GM12878 (cell line): ENCODE results near the gene RANBP3. TPM values are rescaled to one million over a fixed set of nuclear protein-coding genes. Genes with fewer than 3 reads are reported as not detected.

Experiments used
- ATAC-seq: fragments of 200-7000 bp; cut with Tn5 transposase; 3 replicates; pipeline ENCODE4 v1.9.1; 2020; ENCODE audit warnings: mild to moderate bottlenecking, moderate library complexity
- BruUV-seq: library from RNA; stranded (reverse); fragments of 400-500 nt; replicated peaks from 2 replicates; lab custom pipeline; 2021; lab: Mats Ljungman, UMichigan
- CTCF ChIA-PET: fragments of 300-600 bp; sonication (Branson Sonifier 250); formaldehyde crosslinking; extraction: SDS; loops from one replicate; lab custom pipeline; 2021; ENCODE audit warnings: inconsistent platforms; lab: Yijun Ruan, JAX
- POLR2A ChIA-PET: fragments of 350-600 bp; formaldehyde crosslinking; extraction: SDS; loops from one replicate; lab custom pipeline; 2021; ENCODE audit warnings: inconsistent platforms; lab: Charles Lee
- RAD21 ChIA-PET: fragments of 300-600 bp; sonication (Branson Sonifier 250); formaldehyde crosslinking; loops from one replicate; lab custom pipeline; 2023; ENCODE audit warnings: antibody characterized with exemption; ENCODE audit not compliant: unreplicated experiment; lab: Charles Lee
- SMC1A ChIA-PET: fragments of 300-600 bp; sonication (Branson Sonifier 250); formaldehyde crosslinking; loops from one replicate; lab custom pipeline; 2023; ENCODE audit not compliant: unreplicated experiment, uncharacterized antibody; lab: Charles Lee
- DNase-seq: peaks from one replicate; pipeline ENCODE4 v3.0.0-alpha.2; 2011; ENCODE audit warnings: low read depth, low spot score
- FAIRE-seq: peaks from 3 replicates; lab custom pipeline; 2011; peaks lifted over from hg19 to GRCh38; lab: Jason Lieb, UNC
- H2AFZ ChIP-seq: 2 replicates; pipeline ENCODE4 v1.6.0; 2011; ENCODE audit warnings: low read depth, low read length, control low read depth; ENCODE audit not compliant: control insufficient read depth
- H3K27ac ChIP-seq: 2 replicates; pipeline ENCODE4 v1.5.1; 2011; ENCODE audit warnings: control low read depth; ENCODE audit not compliant: control insufficient read depth, insufficient read depth
- H3K27me3 ChIP-seq, 2 experiments: replicated peaks in 1 of 2; 2 replicates each; pipeline versions ENCODE4 v1.6.0 to v1.6.1; 2011; ENCODE audit warnings: low read length in 1 of 2; ENCODE audit not compliant: control insufficient read depth in 2 of 2, insufficient read depth in 2 of 2
- H3K36me3 ChIP-seq, 2 experiments: 2 replicates each; pipeline ENCODE4 v1.5.1; 2011; ENCODE audit warnings: low read length in 1 of 2; ENCODE audit not compliant: control insufficient read depth in 2 of 2, insufficient read depth in 2 of 2
- H3K4me1 ChIP-seq: 2 replicates; pipeline ENCODE4 v1.6.1; 2011; ENCODE audit warnings: mild to moderate bottlenecking, low read length, moderate library complexity, mixed read lengths; ENCODE audit not compliant: control insufficient read depth, insufficient read depth
- H3K4me2 ChIP-seq: 2 replicates; pipeline ENCODE4 v1.6.0; 2011; ENCODE audit warnings: control low read depth; ENCODE audit not compliant: control insufficient read depth, insufficient read depth
- H3K4me3 ChIP-seq: fragments of 200-600 bp; sonication (generic); 2 replicates; pipeline ENCODE4 v1.5.1; 2016
- H3K79me2 ChIP-seq: 2 replicates; pipeline ENCODE4 v1.6.0; 2011; ENCODE audit warnings: low read length; ENCODE audit not compliant: control insufficient read depth, insufficient read depth
- H3K9ac ChIP-seq: 2 replicates; pipeline ENCODE4 v1.8.0; 2011; ENCODE audit warnings: low read length, control low read depth, mixed read lengths; ENCODE audit not compliant: control insufficient read depth, insufficient read depth
- H3K9me3 ChIP-seq: replicated peaks from 3 replicates; pipeline ENCODE4 v1.5.1; 2011; ENCODE audit warnings: mild to moderate bottlenecking, low read length; ENCODE audit not compliant: control insufficient read depth, insufficient read depth
- H4K20me1 ChIP-seq: 2 replicates; pipeline ENCODE4 v1.6.0; 2011; ENCODE audit not compliant: control insufficient read depth, insufficient read depth
- CTCF ChIP-seq, 3 experiments: IDR thresholded peaks in 2 of 3; conservative IDR thresholded peaks in 1 of 3; 2 replicates each; pipeline ENCODE4 v1.5.1; 2011; ENCODE audit warnings: low read depth in 3 of 3, low read length in 3 of 3, mild to moderate bottlenecking in 3 of 3, control low read depth in 2 of 3, moderate library complexity in 2 of 3, inconsistent platforms in 1 of 3, mixed read lengths in 1 of 3; ENCODE audit not compliant: control insufficient read depth in 2 of 3, insufficient read depth in 1 of 3; ENCODE audit errors: extremely low read depth in 1 of 3
- FOXM1 ChIP-seq: IDR thresholded peaks from 2 replicates; pipeline ENCODE4 v1.6.1; 2012; ENCODE audit warnings: low read depth, mild to moderate bottlenecking, inconsistent platforms, low read length, moderate library complexity
- HDGF ChIP-seq: fragments of 450-650 bp; IDR thresholded peaks from 2 replicates; pipeline ENCODE4 v1.6.1; 2016; ENCODE audit warnings: antibody characterized with exemption
- HSF1 ChIP-seq: fragments of 150-350 bp; IDR thresholded peaks from 2 replicates; pipeline ENCODE4 v1.6.1; 2014; ENCODE audit warnings: mild to moderate bottlenecking, low read depth, low read length
- IKZF1 ChIP-seq: fragments of 450-650 bp; conservative IDR thresholded peaks from 2 replicates; pipeline ENCODE4 v1.6.1; 2017; ENCODE audit warnings: antibody characterized with exemption, mild to moderate bottlenecking
- KAT2A ChIP-seq: conservative IDR thresholded peaks from 2 replicates; pipeline ENCODE4 v1.6.1; 2011; ENCODE audit warnings: low read depth, low read length; ENCODE audit not compliant: control insufficient read depth
- NKRF ChIP-seq: fragments of 450-650 bp; conservative IDR thresholded peaks from 2 replicates; pipeline ENCODE4 v1.6.1; 2017; ENCODE audit warnings: mild to moderate bottlenecking, moderate library complexity
- RFX5 ChIP-seq: IDR thresholded peaks from 2 replicates; pipeline ENCODE4 v1.6.1; 2011; ENCODE audit warnings: low read depth, low read length, improper control_type of control experiment
- SUZ12 ChIP-seq: fragments of 200-600 bp; sonication (generic); IDR thresholded peaks from one replicate; pipeline ENCODE4 v1.6.1; 2018; ENCODE audit warnings: antibody characterized with exemption, mild to moderate bottlenecking; ENCODE audit not compliant: unreplicated experiment
- TBL1XR1 ChIP-seq: IDR thresholded peaks from 2 replicates; pipeline ENCODE4 v1.6.1; 2012; ENCODE audit warnings: low read depth, low read length, improper control_type of control experiment
- ZBED1 ChIP-seq: IDR thresholded peaks from 2 replicates; pipeline ENCODE4 v1.6.1; 2016; ENCODE audit warnings: borderline replicate concordance
- WGBS: methylation state at CpG from one replicate; pipeline ENCODE4 v1.1.6; 2016; ENCODE audit warnings: low lambda C conversion rate; ENCODE audit not compliant: insufficient replicate concordance, insufficient coverage; ENCODE audit errors: missing lambda C conversion rate; 5-methylcytosine and 5-hydroxymethylcytosine counted together
- in situ Hi-C: fragments of 300-500 bp; cut with MboI; formaldehyde crosslinking; loops from 9 replicates; pipeline ENCODE4 v1.14.3; 2018; ENCODE audit warnings: mixed read lengths
- intact Hi-C: fragments of 100-400 bp; cut with micrococcal nuclease; formaldehyde crosslinking; loops from one replicate; pipeline ENCODE4 v1.14.2; 2022; ENCODE audit not compliant: unreplicated experiment
- polyA plus RNA-seq, 11 experiments: library from polyadenylated mRNA; depleted of rRNA in 4 of 11; unstranded in 6 of 11; stranded (reverse) in 5 of 11; fragments of >200 nt; fragmentation: Nextera tagmentation in 4 of 11; fragmentation: Illumina TruSeq in 1 of 11; extraction: Ambion mirVana in 4 of 11; extraction: Trizol in 1 of 11; gene quantifications; 1 replicate in 1 of 11; 2 replicates in 10 of 11; pipeline versions ENCODE4 v1.2.1 to v1.2.3, GENCODE V29; 2011 to 2016; ENCODE audit warnings: inconsistent platforms in 2 of 11, missing spikeins in 2 of 11, low read depth in 1 of 11
- total RNA-seq, 4 experiments: library from RNA; depleted of rRNA in 3 of 4; stranded (reverse); fragments of >200 nt in 3 of 4; fragmentation: Illumina TruSeq in 1 of 4; extraction: Trizol in 1 of 4; gene quantifications; 2 replicates each; pipeline versions ENCODE4 v1.2.1 to v1.2.3, GENCODE V29; 2013 to 2021
- TF ChIP-seq, protein P1 (sequence below): IDR thresholded peaks from 2 replicates; pipeline ENCODE4 v1.6.1; 2011; ENCODE audit warnings: borderline replicate concordance, low read depth, mild to moderate bottlenecking, moderate library complexity, low read length; ENCODE audit not compliant: insufficient read depth, poor library complexity, severe bottlenecking
- TF ChIP-seq, protein P2 (sequence below): fragments of 150-350 bp; IDR thresholded peaks from 2 replicates; pipeline ENCODE4 v1.6.1; 2016; ENCODE audit warnings: low read depth, low read length

The RANBP3 gene
- total and polyA plus RNA-seq, 10 of the 15 experiments (the other 5 are each of a cell fraction or from before 2014, with no cell fraction given), result 1.1 to 81.6 (median 60.0) TPM

GRCh38 chr19:5996102-5996501, 18.2 kb upstream of the RANBP3 start:
- Histone ChIP-seq H3K4me3 (no peak overlapping the region), H3K27ac (no peak overlapping the region), H3K4me1 (no peaks in the 10 kb centered on the region), H3K9me3 (no peaks in the 10 kb centered on the region), H3K9ac (no peak overlapping the region), H3K4me2 (no peak overlapping the region), H2AFZ (no peak overlapping the region), H3K36me3 (no peaks in the 10 kb centered on the region), H4K20me1 (no peaks in the 10 kb centered on the region), H3K79me2 (no peaks in the 10 kb centered on the region), H3K27me3 (no peaks in the 10 kb centered on the region)
- in situ Hi-C loops, result no loop called here
- ChIA-PET CTCF (no interaction called here), SMC1A (no interaction called here), POLR2A (no interaction called here), RAD21 (no interaction called here)
- intact Hi-C loops, result no loop called here
- TF ChIP-seq HSF1 (no peak), TBL1XR1 (no peak), FOXM1 (no peak), ZBED1 (no peak), HDGF (no peak), NKRF (no peak), CTCF (IDR thresholded peaks at IDR 0.05 in 2 of 3, conservative IDR thresholded peaks at IDR 0.05 in 1 of 3; ENCODE audit: control insufficient read depth in 2 of 3, extremely low read depth in 1 of 3, insufficient read depth in 1 of 3, low read depth in 3 of 3, low read length in 3 of 3) (no peak), KAT2A (no peak), IKZF1 (no peak), RFX5 (no peak), SUZ12 (no peak)
- TF ChIP-seq, protein P1, sequence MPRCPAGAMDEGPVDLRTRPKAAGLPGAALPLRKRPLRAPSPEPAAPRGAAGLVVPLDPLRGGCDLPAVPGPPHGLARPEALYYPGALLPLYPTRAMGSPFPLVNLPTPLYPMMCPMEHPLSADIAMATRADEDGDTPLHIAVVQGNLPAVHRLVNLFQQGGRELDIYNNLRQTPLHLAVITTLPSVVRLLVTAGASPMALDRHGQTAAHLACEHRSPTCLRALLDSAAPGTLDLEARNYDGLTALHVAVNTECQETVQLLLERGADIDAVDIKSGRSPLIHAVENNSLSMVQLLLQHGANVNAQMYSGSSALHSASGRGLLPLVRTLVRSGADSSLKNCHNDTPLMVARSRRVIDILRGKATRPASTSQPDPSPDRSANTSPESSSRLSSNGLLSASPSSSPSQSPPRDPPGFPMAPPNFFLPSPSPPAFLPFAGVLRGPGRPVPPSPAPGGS, result no peak
- TF ChIP-seq, protein P2, sequence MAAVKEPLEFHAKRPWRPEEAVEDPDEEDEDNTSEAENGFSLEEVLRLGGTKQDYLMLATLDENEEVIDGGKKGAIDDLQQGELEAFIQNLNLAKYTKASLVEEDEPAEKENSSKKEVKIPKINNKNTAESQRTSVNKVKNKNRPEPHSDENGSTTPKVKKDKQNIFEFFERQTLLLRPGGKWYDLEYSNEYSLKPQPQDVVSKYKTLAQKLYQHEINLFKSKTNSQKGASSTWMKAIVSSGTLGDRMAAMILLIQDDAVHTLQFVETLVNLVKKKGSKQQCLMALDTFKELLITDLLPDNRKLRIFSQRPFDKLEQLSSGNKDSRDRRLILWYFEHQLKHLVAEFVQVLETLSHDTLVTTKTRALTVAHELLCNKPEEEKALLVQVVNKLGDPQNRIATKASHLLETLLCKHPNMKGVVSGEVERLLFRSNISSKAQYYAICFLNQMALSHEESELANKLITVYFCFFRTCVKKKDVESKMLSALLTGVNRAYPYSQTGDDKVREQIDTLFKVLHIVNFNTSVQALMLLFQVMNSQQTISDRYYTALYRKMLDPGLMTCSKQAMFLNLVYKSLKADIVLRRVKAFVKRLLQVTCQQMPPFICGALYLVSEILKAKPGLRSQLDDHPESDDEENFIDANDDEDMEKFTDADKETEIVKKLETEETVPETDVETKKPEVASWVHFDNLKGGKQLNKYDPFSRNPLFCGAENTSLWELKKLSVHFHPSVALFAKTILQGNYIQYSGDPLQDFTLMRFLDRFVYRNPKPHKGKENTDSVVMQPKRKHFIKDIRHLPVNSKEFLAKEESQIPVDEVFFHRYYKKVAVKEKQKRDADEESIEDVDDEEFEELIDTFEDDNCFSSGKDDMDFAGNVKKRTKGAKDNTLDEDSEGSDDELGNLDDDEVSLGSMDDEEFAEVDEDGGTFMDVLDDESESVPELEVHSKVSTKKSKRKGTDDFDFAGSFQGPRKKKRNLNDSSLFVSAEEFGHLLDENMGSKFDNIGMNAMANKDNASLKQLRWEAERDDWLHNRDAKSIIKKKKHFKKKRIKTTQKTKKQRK, result no peak
- BruUV-seq, result no TSS peak
- WGBS, result 90% methylated on average over 26 of the region's 26 CpGs
- ATAC-seq (no peak), FAIRE-seq (no peak), DNase-seq (no peak)
